SK-N-SH (cell line): ENCODE data around the gene RAB8A. TPM values are rescaled to one million over a fixed set of nuclear protein-coding genes. Genes with fewer than 3 reads are reported as not detected.

Source experiments
- CTCF ChIA-PET: fragments of 300-600, 350-600 bp; formaldehyde crosslinking; extraction: SDS; loops from one replicate; lab custom pipeline; 2021; lab: Yijun Ruan, JAX
- POLR2A ChIA-PET: fragments of 350-600 bp; sonication (Branson Sonifier 250); formaldehyde crosslinking; extraction: SDS; loops from one replicate; lab custom pipeline; 2020; ENCODE audit warnings: antibody characterized with exemption, inconsistent platforms; lab: Yijun Ruan, JAX
- DNase-seq: peaks from one replicate; pipeline ENCODE4 v3.0.0; 2012
- H2AFZ ChIP-seq: fragments of 200-600 bp; sonication (generic); 2 replicates; pipeline ENCODE4 v1.8.1; 2016; ENCODE audit warnings: antibody characterized with exemption, mild to moderate bottlenecking, low read depth
- H3F3A ChIP-seq: fragments of 200-600 bp; sonication (generic); replicated peaks from 2 replicates; pipeline ENCODE3; 2016; ENCODE audit warnings: antibody characterized with exemption, mild to moderate bottlenecking; ENCODE audit not compliant: insufficient read depth
- H3K27ac ChIP-seq, 2 experiments: fragments of 200-500 bp in 1 of 2; fragments of 200-600 bp in 1 of 2; sonication (Bioruptor generic) in 1 of 2; sonication (generic), shearing (Covaris generic) in 1 of 2; 2 replicates each; pipeline versions ENCODE4 v1.5.1 to v1.6.1; 2014 to 2016; ENCODE audit warnings: low read depth in 2 of 2, inconsistent platforms in 1 of 2, low read length in 1 of 2, mild to moderate bottlenecking in 1 of 2, mixed read lengths in 1 of 2
- H3K27me3 ChIP-seq: fragments of 200-600 bp; sonication (generic), shearing (Covaris generic); 2 replicates; pipeline ENCODE4 v1.6.1; 2016; ENCODE audit warnings: mixed run types; ENCODE audit not compliant: insufficient read depth
- H3K36me3 ChIP-seq, 2 experiments: fragments of 200-500 bp in 1 of 2; fragments of 200-600 bp in 1 of 2; sonication (Bioruptor generic) in 1 of 2; sonication (generic) in 1 of 2; replicated peaks in 1 of 2; 2 replicates each; pipeline versions ENCODE3 to v1.5.1; 2014 to 2016; ENCODE audit warnings: low read length in 1 of 2, mild to moderate bottlenecking in 1 of 2; ENCODE audit not compliant: insufficient read depth in 2 of 2, control insufficient read depth in 1 of 2
- H3K4me1 ChIP-seq, 2 experiments: fragments of 200-500 bp in 1 of 2; fragments of 200-600 bp in 1 of 2; sonication (Bioruptor generic) in 1 of 2; sonication (generic), shearing (Covaris generic) in 1 of 2; 2 replicates each; pipeline versions ENCODE4 v1.5.1 to v1.6.1; 2014 to 2016; ENCODE audit warnings: low read depth in 1 of 2, low read length in 1 of 2, mixed run types in 1 of 2; ENCODE audit not compliant: insufficient read depth in 2 of 2, control insufficient read depth in 1 of 2
- H3K4me2 ChIP-seq: fragments of 200-600 bp; sonication (generic), shearing (Covaris generic); 2 replicates; pipeline ENCODE4 v1.6.1; 2017; ENCODE audit warnings: mixed run types
- H3K4me3 ChIP-seq, 2 experiments: fragments of 200-500 bp in 1 of 2; fragments of 200-600 bp in 1 of 2; sonication (Bioruptor generic) in 1 of 2; sonication (generic), shearing (Covaris generic) in 1 of 2; 2 replicates each; pipeline versions ENCODE4 v1.5.1 to v1.8.1; 2014 to 2016; ENCODE audit warnings: low read depth in 2 of 2, inconsistent platforms in 1 of 2, low read length in 1 of 2, mild to moderate bottlenecking in 1 of 2, mixed read lengths in 1 of 2, moderate library complexity in 1 of 2
- H3K79me2 ChIP-seq: fragments of 200-600 bp; sonication (generic); 2 replicates; pipeline ENCODE4 v1.8.1; 2017; ENCODE audit warnings: mild to moderate bottlenecking; ENCODE audit not compliant: insufficient read depth
- H3K9ac ChIP-seq: fragments of 200-600 bp; sonication (generic); 2 replicates; pipeline ENCODE4 v1.6.1; 2017; ENCODE audit warnings: mixed run types
- H3K9me2 ChIP-seq: fragments of 200-600 bp; sonication (generic); 2 replicates; pipeline ENCODE4 v1.6.1; 2017; ENCODE audit warnings: mixed run types
- H3K9me3 ChIP-seq: fragments of 200-600 bp; sonication (generic); 2 replicates; pipeline ENCODE4 v1.6.1; 2017; ENCODE audit warnings: mixed run types, mild to moderate bottlenecking, moderate library complexity
- H4K20me1 ChIP-seq: fragments of 200-600 bp; sonication (generic); 2 replicates; pipeline ENCODE4 v1.6.1; 2017; ENCODE audit warnings: mild to moderate bottlenecking, mixed run types; ENCODE audit not compliant: insufficient read depth
- ELF1 ChIP-seq: IDR thresholded peaks from 2 replicates; pipeline ENCODE4 v1.4.0; 2012
- EP300 ChIP-seq, 2 experiments: IDR thresholded peaks; 2 replicates each; pipeline versions ENCODE4 v1.4.0 to v1.6.1; 2012; ENCODE audit warnings: borderline replicate concordance in 1 of 2, low read depth in 1 of 2, low read length in 1 of 2
- GATA2 ChIP-seq: sonication (generic); formaldehyde crosslinking; IDR thresholded peaks from 2 replicates; pipeline ENCODE4 v1.5.0; 2020; ENCODE audit warnings: mild to moderate bottlenecking, missing genetic modification reagents
- IRF3 ChIP-seq: fragments of 150-350 bp; IDR thresholded peaks from 2 replicates; pipeline ENCODE4 v1.6.1; 2016; ENCODE audit warnings: mild to moderate bottlenecking, low read depth, low read length
- MAX ChIP-seq: IDR thresholded peaks from 2 replicates; pipeline ENCODE4 v1.4.0; 2012; ENCODE audit warnings: low read depth
- NFIC ChIP-seq: IDR thresholded peaks from 2 replicates; pipeline ENCODE4 v1.4.0; 2012; ENCODE audit warnings: borderline replicate concordance
- NRF1 ChIP-seq: IDR thresholded peaks from 2 replicates; pipeline ENCODE4 v1.6.1; 2012; ENCODE audit warnings: low read depth, mild to moderate bottlenecking, low read length
- POLR2AphosphoS5 ChIP-seq: IDR thresholded peaks from 2 replicates; pipeline ENCODE4 v1.6.1; 2012; ENCODE audit warnings: low read depth, low read length
- RAD21 ChIP-seq: IDR thresholded peaks from 2 replicates; pipeline ENCODE4 v1.6.1; 2012; ENCODE audit warnings: mild to moderate bottlenecking, low read length
- RCOR1 ChIP-seq: fragments of 150-350 bp; IDR thresholded peaks from 2 replicates; pipeline ENCODE4 v1.6.1; 2017; ENCODE audit warnings: antibody characterized with exemption, low read length
- RFX5 ChIP-seq: IDR thresholded peaks from 2 replicates; pipeline ENCODE4 v1.6.1; 2012; ENCODE audit warnings: mild to moderate bottlenecking, improper control_type of control experiment, low read length
- RXRA ChIP-seq: IDR thresholded peaks from 2 replicates; pipeline ENCODE4 v1.4.0; 2012; ENCODE audit warnings: low read depth, mild to moderate bottlenecking, borderline replicate concordance
- SIN3A ChIP-seq: IDR thresholded peaks from 2 replicates; pipeline ENCODE4 v1.6.1; 2012; ENCODE audit warnings: low read depth, mild to moderate bottlenecking, low read length, moderate library complexity, borderline replicate concordance
- SMC3 ChIP-seq: IDR thresholded peaks from 2 replicates; pipeline ENCODE4 v1.6.1; 2012; ENCODE audit warnings: low read depth, low read length, improper control_type of control experiment
- TAF1 ChIP-seq: IDR thresholded peaks from 2 replicates; pipeline ENCODE4 v1.6.1; 2012; ENCODE audit warnings: low read depth, mild to moderate bottlenecking, low read length, moderate library complexity, borderline replicate concordance
- YY1 ChIP-seq: IDR thresholded peaks from 2 replicates; pipeline ENCODE4 v1.4.0; 2012; ENCODE audit warnings: low read depth, mild to moderate bottlenecking
- WGBS: methylation state at CpG from one replicate; pipeline ENCODE4 v1.1.6; 2017; ENCODE audit warnings: low lambda C conversion rate; 5-methylcytosine and 5-hydroxymethylcytosine counted together
- polyA plus RNA-seq, 3 experiments: library from polyadenylated mRNA; depleted of rRNA; stranded (reverse); fragments of >200 nt; gene quantifications; 2 replicates each; pipeline ENCODE4 v1.2.3, GENCODE V29; 2012

RAB8A gene
- polyA plus RNA-seq, 1 of the 3 experiments (the other 2 are of a cell fraction): 55.2 TPM

- TF ChIP-seq IRF3: no peak
These were observed 23.2 kb upstream of the RAB8A start (continued) for GRCh38 chr19:16088351-16089009.

- Histone ChIP-seq H4K20me1 (peaks cover 61% of the 10 kb centered on the region), H3K27ac (no peak overlapping the region)
- CTCF ChIA-PET: interaction anchor here (1.8 to 3.3 kb wide), 2 partner anchors 22 to 48 kb away, joined by 8 to 10 read pairs; partner anchors contain the start of gene RAB8A
These were observed 22.5 kb upstream of the RAB8A start for GRCh38 chr19:16089010-16089846.

More at GRCh38 chr19:16089010-16089846, 22.5 kb upstream of the RAB8A start:
- POLR2A ChIA-PET: interaction anchor here (0.6 kb wide), 1 partner anchor 14 kb away, joined by 3 read pairs; no protein-coding TSS in a partner anchor
- TF ChIP-seq GATA2 (no peak), SIN3A (no peak), MAX (no peak), NRF1 (no peak), EP300 (IDR thresholded peaks at IDR 0.05; ENCODE audit: borderline replicate concordance in 1 of 2, low read depth in 1 of 2, low read length in 1 of 2) (no peak), RCOR1 (no peak), IRF3 (no peak), NFIC (no peak), ELF1 (no peak), RXRA (no peak), YY1 (no peak), TAF1 (no peak), SMC3 (no peak), RAD21 (no peak), RFX5 (no peak), POLR2AphosphoS5 (no peak)
- Histone ChIP-seq H3K79me2 (peaks cover 88% of the 10 kb centered on the region), H3K4me2 (no peak overlapping the region), H3K4me1 (no peaks in the 10 kb centered on the region), H3F3A (peaks cover 39% of the 10 kb centered on the region), H3K36me3 (peaks cover 49 to 99% of the 10 kb centered on the region in 2 experiments), H3K4me3 (no peak overlapping the region), H2AFZ (no peak overlapping the region), H3K9ac (no peak overlapping the region), H3K9me2 (no peaks in the 10 kb centered on the region), H3K9me3 (no peaks in the 10 kb centered on the region), H3K27me3 (no peaks in the 10 kb centered on the region)
- WGBS: 76% methylated on average over 10 of the region's 10 CpGs
- DNase-seq: no peak
